HepG2 (cell line): ENCODE measurements around the gene TNRC18. TPM values are rescaled to one million over a fixed set of nuclear protein-coding genes. Genes with fewer than 3 reads are reported as not detected.

Source experiments
- ARHGAP35 ChIP-seq: sonication (generic); formaldehyde crosslinking; IDR thresholded peaks from 2 replicates; pipeline ENCODE4 v1.9.0; 2022; ENCODE audit warnings: mild to moderate bottlenecking, inconsistent platforms, moderate library complexity, missing genetic modification reagents, borderline replicate concordance
- CHCHD3 ChIP-seq: sonication (generic); formaldehyde crosslinking; IDR thresholded peaks from 2 replicates; pipeline ENCODE4 v1.8.0; 2022; ENCODE audit warnings: mild to moderate bottlenecking, missing genetic modification reagents, moderate library complexity
- FLYWCH1 ChIP-seq: sonication (generic); formaldehyde crosslinking; IDR thresholded peaks from 2 replicates; pipeline ENCODE4 v1.8.1; 2023; ENCODE audit warnings: mild to moderate bottlenecking, missing genetic modification reagents
- HHEX ChIP-seq: IDR thresholded peaks from 2 replicates; pipeline ENCODE4 v1.6.1; 2016; ENCODE audit warnings: control low read depth
- HMG20A ChIP-seq: IDR thresholded peaks from 2 replicates; pipeline ENCODE4 v1.6.1; 2016; ENCODE audit warnings: borderline replicate concordance
- HOXD1 ChIP-seq: sonication (generic); formaldehyde crosslinking; IDR thresholded peaks from 2 replicates; pipeline ENCODE4 v1.5.0; 2020; ENCODE audit warnings: missing genetic modification reagents
- JUND ChIP-seq: sonication (generic); formaldehyde crosslinking; IDR thresholded peaks from 2 replicates; pipeline ENCODE4 v1.8.0; 2022; ENCODE audit warnings: mild to moderate bottlenecking, missing genetic modification reagents
- KLF15 ChIP-seq: sonication (generic); formaldehyde crosslinking; IDR thresholded peaks from 2 replicates; pipeline ENCODE4 v1.8.1; 2023; ENCODE audit warnings: borderline replicate concordance, mild to moderate bottlenecking, inconsistent platforms, missing genetic modification reagents, mixed read lengths
- RCOR2 ChIP-seq: IDR thresholded peaks from 2 replicates; pipeline ENCODE4 v1.6.1; 2016; ENCODE audit warnings: missing biosample characterization, missing genetic modification reagents
- SCMH1 ChIP-seq: sonication (generic); formaldehyde crosslinking; IDR thresholded peaks from 2 replicates; pipeline ENCODE4 v1.9.0; 2021; ENCODE audit warnings: missing genetic modification reagents, mild to moderate bottlenecking, borderline replicate concordance
- SIN3B ChIP-seq: fragments of 150-350 bp; IDR thresholded peaks from 2 replicates; pipeline ENCODE4 v1.6.1; 2014; ENCODE audit warnings: low read length
- SRSF4 ChIP-seq: fragments of 200-400 bp; formaldehyde crosslinking; IDR thresholded peaks from one replicate; pipeline ENCODE4 v1.6.1; 2018; ENCODE audit warnings: mild to moderate bottlenecking, low read depth, low read length, moderate library complexity; ENCODE audit not compliant: poor library complexity, severe bottlenecking
- TCF7L2 ChIP-seq: IDR thresholded peaks from 2 replicates; pipeline ENCODE4 v1.6.1; 2011; ENCODE audit warnings: mild to moderate bottlenecking, low read depth, low read length, moderate library complexity
- TOE1 ChIP-seq: sonication (generic); formaldehyde crosslinking; IDR thresholded peaks from 2 replicates; pipeline ENCODE4 v1.4.0; 2020; ENCODE audit warnings: mild to moderate bottlenecking, missing genetic modification reagents
- ZBTB3 ChIP-seq: sonication (generic); formaldehyde crosslinking; IDR thresholded peaks from 2 replicates; pipeline ENCODE4 v1.4.0; 2020; ENCODE audit warnings: low read depth, mild to moderate bottlenecking, moderate library complexity, missing genetic modification reagents, borderline replicate concordance
- ZFP36 ChIP-seq: fragments of 150-350 bp; IDR thresholded peaks from 2 replicates; pipeline ENCODE4 v1.6.1; 2018; ENCODE audit warnings: borderline replicate concordance, low read length, low read depth; ENCODE audit not compliant: partially characterized antibody
- ZFP41 ChIP-seq: sonication (generic); formaldehyde crosslinking; IDR thresholded peaks from 2 replicates; pipeline ENCODE4 v1.4.0; 2020; ENCODE audit warnings: mild to moderate bottlenecking, missing genetic modification reagents, borderline replicate concordance
- ZFYVE20 ChIP-seq: sonication (generic); formaldehyde crosslinking; IDR thresholded peaks from 2 replicates; pipeline ENCODE4 v1.8.0; 2023; ENCODE audit warnings: low read depth, mild to moderate bottlenecking, moderate library complexity, missing genetic modification reagents, borderline replicate concordance
- ZMYM2 ChIP-seq: sonication (generic); formaldehyde crosslinking; IDR thresholded peaks from 2 replicates; pipeline ENCODE4 v1.8.0; 2022; ENCODE audit warnings: mild to moderate bottlenecking, missing genetic modification reagents
- ZNF335 ChIP-seq: sonication (generic); formaldehyde crosslinking; IDR thresholded peaks from 2 replicates; pipeline ENCODE4 v1.4.0; 2020; ENCODE audit warnings: missing genetic modification reagents
- ZNF383 ChIP-seq: sonication (generic); formaldehyde crosslinking; IDR thresholded peaks from 2 replicates; pipeline ENCODE4 v1.4.0; 2020; ENCODE audit warnings: missing genetic modification reagents, mild to moderate bottlenecking, borderline replicate concordance
- ZNF547 ChIP-seq: sonication (generic); formaldehyde crosslinking; IDR thresholded peaks from 2 replicates; pipeline ENCODE4 v1.5.1; 2020; ENCODE audit warnings: mild to moderate bottlenecking, missing genetic modification reagents
- ZNF549 ChIP-seq: sonication (generic); formaldehyde crosslinking; IDR thresholded peaks from 2 replicates; pipeline ENCODE4 v1.5.0; 2020; ENCODE audit warnings: missing genetic modification reagents
- ZNF75D ChIP-seq: sonication (generic); formaldehyde crosslinking; IDR thresholded peaks from 2 replicates; pipeline ENCODE4 v1.8.1; 2023; ENCODE audit warnings: missing genetic modification reagents, mild to moderate bottlenecking, borderline replicate concordance
- ZNF788 ChIP-seq: sonication (generic); formaldehyde crosslinking; IDR thresholded peaks from 2 replicates; pipeline ENCODE4 v1.5.0; 2020; ENCODE audit warnings: mild to moderate bottlenecking, missing genetic modification reagents, borderline replicate concordance
- ZNF883 ChIP-seq: sonication (generic); formaldehyde crosslinking; IDR thresholded peaks from 2 replicates; pipeline ENCODE4 v1.5.1; 2020; ENCODE audit warnings: mild to moderate bottlenecking, missing genetic modification reagents; ENCODE audit errors: not compliant biosample characterization
- polyA plus RNA-seq, 8 experiments: library from polyadenylated mRNA; depleted of rRNA in 3 of 8; stranded (reverse) in 7 of 8; unstranded in 1 of 8; fragments of >200 nt; fragmentation: Illumina TruSeq in 4 of 8; extraction: Trizol in 4 of 8; gene quantifications; 2 replicates each; pipeline versions ENCODE4 v1.2.1 to v1.2.3, GENCODE V29; 2011 to 2016; ENCODE audit warnings: low read depth in 4 of 8, missing spikeins in 1 of 8, mixed read lengths in 1 of 8; ENCODE audit not compliant: insufficient read depth in 1 of 8
- total RNA-seq, 5 experiments: library from RNA; depleted of rRNA; stranded (reverse); fragments of >200 nt; fragmentation: Illumina TruSeq; extraction: Trizol; gene quantifications; 2 replicates each; pipeline ENCODE4 v1.2.3, GENCODE V29; 2016; ENCODE audit warnings: low read depth in 1 of 5
- TF ChIP-seq, protein P1 (sequence below): IDR thresholded peaks from 2 replicates; pipeline ENCODE4 v1.6.1; 2016; ENCODE audit warnings: control low read depth
- TF ChIP-seq, protein P2 (sequence below): sonication (generic); formaldehyde crosslinking; IDR thresholded peaks from 2 replicates; pipeline ENCODE4 v1.4.0; 2020; ENCODE audit warnings: mild to moderate bottlenecking, missing genetic modification reagents

The TNRC18 gene
- total and polyA plus RNA-seq, 2 of the 13 experiments (the other 11 are each of a cell fraction or from before 2014, with no cell fraction given), result 11.7 to 17.4 TPM

DNA sequence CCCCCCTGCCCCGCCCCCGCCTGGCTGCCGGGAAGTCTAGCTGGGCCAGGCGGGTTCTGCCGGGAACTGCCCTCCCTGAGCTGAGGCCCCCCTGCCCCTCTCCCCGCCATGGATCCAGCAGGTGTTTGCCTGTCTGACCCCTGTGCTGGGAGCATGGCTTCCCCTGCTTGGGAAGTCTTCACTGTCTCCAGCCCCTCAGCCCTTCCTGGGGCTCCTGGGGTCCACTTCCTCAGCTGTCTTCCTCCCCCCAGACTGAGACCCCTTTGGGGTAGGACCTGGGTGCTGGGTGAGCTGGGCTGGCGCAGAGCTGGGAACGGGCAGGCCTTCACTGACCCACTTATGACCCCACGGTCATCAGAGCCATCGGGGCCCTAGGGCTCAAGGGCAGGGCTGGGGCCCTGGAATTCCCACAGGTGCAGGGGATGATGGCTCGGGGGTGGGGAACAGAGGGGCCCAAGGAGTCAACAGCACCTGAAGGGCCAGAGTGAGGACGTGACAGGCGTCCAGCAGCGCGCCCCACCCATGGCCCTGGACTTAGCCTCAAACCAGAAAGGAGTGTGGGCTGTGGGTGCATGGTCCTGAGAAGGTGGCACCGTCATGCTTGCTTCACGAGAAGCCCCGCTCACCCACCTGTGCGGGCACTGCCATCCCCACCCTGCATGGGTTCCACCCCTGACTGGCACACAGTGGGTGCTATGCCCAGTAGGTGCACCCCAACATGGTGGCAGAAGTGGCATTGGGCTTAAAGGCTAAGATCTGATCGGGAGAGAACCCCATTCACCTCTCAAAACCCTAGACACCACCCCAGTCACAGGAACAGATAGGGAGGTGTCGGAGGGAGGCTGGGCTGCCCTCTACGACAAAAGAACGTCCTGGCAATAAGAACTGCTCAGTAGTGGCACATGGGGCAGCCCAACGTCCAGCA, 16.2 kb upstream of the TNRC18 start (continued):
- TF ChIP-seq ZNF883 (CRISPR knock-in tag), result no peak
- TF ChIP-seq, protein P1, sequence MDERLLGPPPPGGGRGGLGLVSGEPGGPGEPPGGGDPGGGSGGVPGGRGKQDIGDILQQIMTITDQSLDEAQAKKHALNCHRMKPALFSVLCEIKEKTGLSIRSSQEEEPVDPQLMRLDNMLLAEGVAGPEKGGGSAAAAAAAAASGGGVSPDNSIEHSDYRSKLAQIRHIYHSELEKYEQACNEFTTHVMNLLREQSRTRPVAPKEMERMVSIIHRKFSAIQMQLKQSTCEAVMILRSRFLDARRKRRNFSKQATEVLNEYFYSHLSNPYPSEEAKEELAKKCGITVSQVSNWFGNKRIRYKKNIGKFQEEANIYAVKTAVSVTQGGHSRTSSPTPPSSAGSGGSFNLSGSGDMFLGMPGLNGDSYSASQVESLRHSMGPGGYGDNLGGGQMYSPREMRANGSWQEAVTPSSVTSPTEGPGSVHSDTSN (CRISPR knock-in tag), result no peak
- no peak for TF ChIP-seq ZNF75D
- 0 out of 2 replicates have a peak, but pooled peaks have one; percentile 54 for TF ChIP-seq ZNF383 (CRISPR knock-in tag)
- no peak for TF ChIP-seq ZFYVE20 (CRISPR knock-in tag)
- TF ChIP-seq ZMYM2 (CRISPR knock-in tag), result no peak
- TF ChIP-seq FLYWCH1, result no peak
- TF ChIP-seq TOE1, result no peak
- TF ChIP-seq RCOR2 (CRISPR knock-in tag), result no peak
- no peak for TF ChIP-seq ZNF335
- TF ChIP-seq, protein P2, sequence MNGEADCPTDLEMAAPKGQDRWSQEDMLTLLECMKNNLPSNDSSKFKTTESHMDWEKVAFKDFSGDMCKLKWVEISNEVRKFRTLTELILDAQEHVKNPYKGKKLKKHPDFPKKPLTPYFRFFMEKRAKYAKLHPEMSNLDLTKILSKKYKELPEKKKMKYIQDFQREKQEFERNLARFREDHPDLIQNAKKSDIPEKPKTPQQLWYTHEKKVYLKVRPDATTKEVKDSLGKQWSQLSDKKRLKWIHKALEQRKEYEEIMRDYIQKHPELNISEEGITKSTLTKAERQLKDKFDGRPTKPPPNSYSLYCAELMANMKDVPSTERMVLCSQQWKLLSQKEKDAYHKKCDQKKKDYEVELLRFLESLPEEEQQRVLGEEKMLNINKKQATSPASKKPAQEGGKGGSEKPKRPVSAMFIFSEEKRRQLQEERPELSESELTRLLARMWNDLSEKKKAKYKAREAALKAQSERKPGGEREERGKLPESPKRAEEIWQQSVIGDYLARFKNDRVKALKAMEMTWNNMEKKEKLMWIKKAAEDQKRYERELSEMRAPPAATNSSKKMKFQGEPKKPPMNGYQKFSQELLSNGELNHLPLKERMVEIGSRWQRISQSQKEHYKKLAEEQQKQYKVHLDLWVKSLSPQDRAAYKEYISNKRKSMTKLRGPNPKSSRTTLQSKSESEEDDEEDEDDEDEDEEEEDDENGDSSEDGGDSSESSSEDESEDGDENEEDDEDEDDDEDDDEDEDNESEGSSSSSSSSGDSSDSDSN (CRISPR knock-in tag), result peak; percentile 50; the same call in 1 of the 2 replicates
- 0 out of 2 replicates have a peak, but pooled peaks have one; percentile 38 for TF ChIP-seq KLF15 (CRISPR knock-in tag)
- TF ChIP-seq ZFP41 (CRISPR knock-in tag), result no peak
- TF ChIP-seq ZFP36, result no peak
- TF ChIP-seq TCF7L2, result no peak
- no peak for TF ChIP-seq JUND
- TF ChIP-seq SCMH1 (CRISPR knock-in tag), result no peak
- TF ChIP-seq HHEX (CRISPR knock-in tag), result no peak
- no peak for TF ChIP-seq SRSF4
- TF ChIP-seq CHCHD3 (CRISPR knock-in tag), result no peak
- TF ChIP-seq ARHGAP35 (CRISPR knock-in tag), result no peak
- TF ChIP-seq ZBTB3 (CRISPR knock-in tag), result peak; percentile 44; the same call in 1 of the 2 replicates
- no peak for TF ChIP-seq ZNF547 (CRISPR knock-in tag)
- peak; percentile 23; the same call in 1 of the 2 replicates for TF ChIP-seq ZNF788 (CRISPR knock-in tag)
- TF ChIP-seq HMG20A (CRISPR knock-in tag), result 0 out of 2 replicates have a peak, but pooled peaks have one; percentile 11
- no peak for TF ChIP-seq HOXD1 (CRISPR knock-in tag)
- TF ChIP-seq ZNF549, result no peak
- TF ChIP-seq SIN3B, result no peak
